ENCODE data around the gene ULK1.

DNA sequence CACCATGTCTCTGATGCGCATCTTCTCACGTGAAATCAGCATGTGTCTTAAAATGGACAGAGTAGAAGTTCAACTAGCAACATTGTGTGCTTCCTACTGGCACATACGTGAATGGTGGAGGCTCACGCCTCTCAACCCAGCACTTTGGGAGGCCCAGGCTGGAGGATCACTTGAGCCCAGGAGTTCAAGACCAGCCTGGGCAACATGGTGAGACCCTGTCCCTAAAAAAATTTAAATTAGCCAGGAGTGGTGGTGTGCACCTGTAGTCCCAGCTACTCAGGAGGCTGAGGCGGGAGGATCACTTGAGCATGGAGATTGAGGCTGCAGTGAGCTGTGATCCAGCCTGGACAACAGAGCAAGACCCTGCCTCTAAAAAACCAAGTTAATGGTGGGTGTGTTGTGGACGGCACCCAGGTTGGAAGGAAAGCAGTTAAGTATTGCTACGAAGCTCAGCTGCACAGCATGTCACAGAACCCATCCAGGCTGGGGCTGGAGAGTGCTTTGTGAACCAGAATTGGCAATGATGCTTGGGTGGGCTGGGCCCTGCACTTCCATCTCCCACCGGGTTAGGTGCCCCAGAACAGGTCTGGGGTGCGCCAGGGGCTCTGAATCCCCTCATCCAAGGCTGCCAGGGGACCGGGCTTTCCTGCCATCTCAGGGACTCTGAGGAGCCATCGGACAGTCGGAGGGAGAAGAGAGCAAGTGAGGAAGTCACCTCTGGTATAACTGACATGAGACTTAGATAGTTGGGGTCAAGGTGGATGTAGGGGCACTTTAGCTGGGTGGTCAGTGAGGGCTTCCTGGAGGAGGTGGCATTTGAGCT, 33.0 kb upstream of the ULK1 start:
- TF ChIP-seq POLR2A (IDR thresholded peaks at IDR 0.05), result no peak
- TF ChIP-seq, protein P1, sequence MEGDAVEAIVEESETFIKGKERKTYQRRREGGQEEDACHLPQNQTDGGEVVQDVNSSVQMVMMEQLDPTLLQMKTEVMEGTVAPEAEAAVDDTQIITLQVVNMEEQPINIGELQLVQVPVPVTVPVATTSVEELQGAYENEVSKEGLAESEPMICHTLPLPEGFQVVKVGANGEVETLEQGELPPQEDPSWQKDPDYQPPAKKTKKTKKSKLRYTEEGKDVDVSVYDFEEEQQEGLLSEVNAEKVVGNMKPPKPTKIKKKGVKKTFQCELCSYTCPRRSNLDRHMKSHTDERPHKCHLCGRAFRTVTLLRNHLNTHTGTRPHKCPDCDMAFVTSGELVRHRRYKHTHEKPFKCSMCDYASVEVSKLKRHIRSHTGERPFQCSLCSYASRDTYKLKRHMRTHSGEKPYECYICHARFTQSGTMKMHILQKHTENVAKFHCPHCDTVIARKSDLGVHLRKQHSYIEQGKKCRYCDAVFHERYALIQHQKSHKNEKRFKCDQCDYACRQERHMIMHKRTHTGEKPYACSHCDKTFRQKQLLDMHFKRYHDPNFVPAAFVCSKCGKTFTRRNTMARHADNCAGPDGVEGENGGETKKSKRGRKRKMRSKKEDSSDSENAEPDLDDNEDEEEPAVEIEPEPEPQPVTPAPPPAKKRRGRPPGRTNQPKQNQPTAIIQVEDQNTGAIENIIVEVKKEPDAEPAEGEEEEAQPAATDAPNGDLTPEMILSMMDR (IDR thresholded peaks at IDR 0.05), result no peak
